HFFc6 (cell line): ENCODE data around the gene CGNL1. TPM values are rescaled to one million over a fixed set of nuclear protein-coding genes. Genes with fewer than 3 reads are reported as not detected.
A peak's percentile ranks its signal among the peaks of the same experiment; 100 is the strongest.

Experiments used
- DNase-seq: peaks from one replicate; pipeline ENCODE4 v3.0.0-alpha.2; 2018
- H3K27ac Mint-ChIP-seq: 2 replicates; pipeline ENCODE4 v1.8.0; 2020; ENCODE audit warnings: mild to moderate bottlenecking, mixed read lengths
- H3K27me3 Mint-ChIP-seq: 2 replicates; pipeline ENCODE4 v1.8.0; 2021; ENCODE audit warnings: mild to moderate bottlenecking, moderate library complexity, mixed read lengths; ENCODE audit not compliant: insufficient read depth
- H3K36me3 Mint-ChIP-seq: 2 replicates; pipeline ENCODE4 v1.8.0; 2021; ENCODE audit warnings: low read depth, mixed read lengths
- H3K4me1 Mint-ChIP-seq: 2 replicates; pipeline ENCODE4 v1.8.0; 2020; ENCODE audit warnings: low read depth, mixed read lengths
- H3K4me3 Mint-ChIP-seq: 2 replicates; pipeline ENCODE4 v1.8.0; 2020; ENCODE audit warnings: mild to moderate bottlenecking, moderate library complexity, mixed read lengths
- H3K9me3 Mint-ChIP-seq: 2 replicates; pipeline ENCODE4 v1.8.0; 2020; ENCODE audit warnings: mild to moderate bottlenecking, mixed read lengths
- CTCF ChIP-seq: fragments of 200-600 bp; sonication (generic); IDR thresholded peaks from 2 replicates; pipeline ENCODE4 v1.5.0; 2021; ENCODE audit warnings: antibody characterized with exemption, mild to moderate bottlenecking
- total RNA-seq, 6 experiments: library from RNA; stranded (reverse); fragmentation: NEBNext Ultra II Directional; extraction: Animal tissue kit (Norgen Biotek cat#: 25700); gene quantifications; 2 replicates in 1 of 6; 3 replicates in 5 of 6; pipeline ENCODE4 v1.2.3, GENCODE V29; 2021

The CGNL1 gene
- total RNA-seq, 6 experiments from 2014 or later = 0.05 to 0.20 (median 0.10) TPM; not detected in 2

GRCh38 chr15:57551715-57552677, 175.7 kb downstream of the CGNL1 start:
- TF ChIP-seq CTCF = no peak
- Mint-ChIP-seq H3K27ac (peak overlapping the region; percentile 90), H3K4me3 (peak overlapping the region; percentile 65), H3K27me3 (peaks cover 2% of the 10 kb centered on the region), H3K9me3 (no peaks in the 10 kb centered on the region), H3K4me1 (peaks cover 44% of the 10 kb centered on the region), H3K36me3 (no peaks in the 10 kb centered on the region)
- DNase-seq = peak; percentile 67

- H3K4me1 Mint-ChIP-seq = peaks cover 44% of the 10 kb centered on the region
- no peaks in the 10 kb centered on the region for H3K9me3 Mint-ChIP-seq
- H3K27me3 Mint-ChIP-seq = no peaks in the 10 kb centered on the region
- no peak for TF ChIP-seq CTCF
- DNase-seq = no peak
- H3K4me3 Mint-ChIP-seq = no peak overlapping the region
- H3K27ac Mint-ChIP-seq = no peak overlapping the region; the same call in 1 of the 2 replicates
- H3K36me3 Mint-ChIP-seq = no peaks in the 10 kb centered on the region
Measured at GRCh38 chr15:57552678-57553334, 176.5 kb downstream of the CGNL1 start.

- Mint-ChIP-seq H3K4me3 (no peak overlapping the region), H3K27me3 (no peaks in the 10 kb centered on the region), H3K36me3 (no peaks in the 10 kb centered on the region), H3K9me3 (no peaks in the 10 kb centered on the region), H3K4me1 (peaks cover 44% of the 10 kb centered on the region), H3K27ac (no peak overlapping the region)
- no peak for DNase-seq
- TF ChIP-seq CTCF = no peak
Measured at GRCh38 chr15:57553526-57553925, 177.2 kb downstream of the CGNL1 start.

GRCh38 chr15:57554063-57554811, 177.9 kb downstream of the CGNL1 start:
- H3K27me3 Mint-ChIP-seq = no peaks in the 10 kb centered on the region
- no peaks in the 10 kb centered on the region for H3K36me3 Mint-ChIP-seq
- no peak overlapping the region for H3K4me3 Mint-ChIP-seq
- no peak for TF ChIP-seq CTCF
- peaks cover 48% of the 10 kb centered on the region for H3K4me1 Mint-ChIP-seq
- no peak for DNase-seq
- no peaks in the 10 kb centered on the region for H3K9me3 Mint-ChIP-seq
- H3K27ac Mint-ChIP-seq = no peak overlapping the region

- Mint-ChIP-seq H3K27ac (no peak overlapping the region), H3K36me3 (no peaks in the 10 kb centered on the region), H3K9me3 (no peaks in the 10 kb centered on the region)
Measured at GRCh38 chr15:57554812-57555179, 178.5 kb downstream of the CGNL1 start.

More at GRCh38 chr15:57554812-57555179, 178.5 kb downstream of the CGNL1 start:
- Mint-ChIP-seq H3K27me3 (no peaks in the 10 kb centered on the region), H3K4me1 (peaks cover 48% of the 10 kb centered on the region), H3K4me3 (no peak overlapping the region)
- no peak for DNase-seq
- TF ChIP-seq CTCF = no peak
